SH-SY5Y (cell line): ENCODE data around the gene SNN.

Experiments
- GATA2 ChIP-seq: IDR thresholded peaks from 2 replicates; pipeline ENCODE4 v1.6.1; 2011; ENCODE audit warnings: mild to moderate bottlenecking, low read depth, low read length
- GATA3 ChIP-seq: IDR thresholded peaks from 2 replicates; pipeline ENCODE4 v1.6.1; 2011; ENCODE audit warnings: low read depth, mild to moderate bottlenecking, low read length, moderate library complexity

- TF ChIP-seq GATA3 (no peak), GATA2 (no peak)
Measured at GRCh38 chr16:11638140-11638539, 30.1 kb upstream of the SNN start.
